GM12891 (cell line): ENCODE data around the gene PTPRN2.

Experiments used
- DNase-seq: peaks from one replicate; pipeline ENCODE4 v3.0.0; 2011; ENCODE audit warnings: low spot score; ENCODE audit not compliant: insufficient read length
- FAIRE-seq: peaks from 2 replicates; lab custom pipeline; 2011; peaks lifted over from hg19 to GRCh38; lab: Jason Lieb, UNC
- PAX5 ChIP-seq: IDR thresholded peaks from 2 replicates; pipeline ENCODE4 v1.6.1; 2011; ENCODE audit warnings: low read length, moderate library complexity, mild to moderate bottlenecking; ENCODE audit not compliant: insufficient read depth, severe bottlenecking
- POLR2A ChIP-seq: IDR thresholded peaks from 2 replicates; pipeline ENCODE4 v1.6.1; 2011; ENCODE audit warnings: low read depth, low read length, control low read depth
- POLR2AphosphoS5 ChIP-seq: IDR thresholded peaks from 2 replicates; pipeline ENCODE4 v1.6.1; 2011; ENCODE audit warnings: low read depth, low read length, control low read depth
- POU2F2 ChIP-seq: IDR thresholded peaks from 2 replicates; pipeline ENCODE4 v1.6.1; 2011; ENCODE audit warnings: low read depth, mild to moderate bottlenecking, control low read depth, low read length, moderate library complexity
- SPI1 ChIP-seq: IDR thresholded peaks from 2 replicates; pipeline ENCODE4 v1.6.1; 2011; ENCODE audit warnings: low read depth, low read length, control low read depth
- TAF1 ChIP-seq: IDR thresholded peaks from 2 replicates; pipeline ENCODE4 v1.6.1; 2011; ENCODE audit warnings: low read depth, low read length, control low read depth

Gene PTPRN2

DNA sequence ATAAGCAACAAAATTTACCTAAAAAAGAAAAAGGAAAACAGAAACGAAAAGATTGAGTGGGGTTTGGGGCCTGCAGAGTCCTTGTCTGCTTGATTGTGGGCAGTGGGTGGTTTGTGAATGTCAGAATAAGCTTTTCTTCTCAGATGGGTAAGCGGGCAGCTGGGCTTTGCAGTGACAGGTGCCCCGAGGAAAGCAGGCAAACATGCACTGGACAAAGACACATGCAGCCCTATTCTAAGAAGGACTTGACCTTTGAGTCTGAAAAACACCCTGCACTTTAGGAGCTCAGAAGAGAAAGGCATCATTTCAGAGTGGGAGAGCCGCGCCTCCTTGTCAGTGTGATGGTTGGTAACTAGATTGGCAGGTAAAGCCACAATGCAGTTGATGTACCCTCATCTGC, 562.7 kb downstream of the PTPRN2 start:
- TF ChIP-seq POU2F2 (no peak), SPI1 (no peak)
- FAIRE-seq (no peak), DNase-seq (no peak)

DNA sequence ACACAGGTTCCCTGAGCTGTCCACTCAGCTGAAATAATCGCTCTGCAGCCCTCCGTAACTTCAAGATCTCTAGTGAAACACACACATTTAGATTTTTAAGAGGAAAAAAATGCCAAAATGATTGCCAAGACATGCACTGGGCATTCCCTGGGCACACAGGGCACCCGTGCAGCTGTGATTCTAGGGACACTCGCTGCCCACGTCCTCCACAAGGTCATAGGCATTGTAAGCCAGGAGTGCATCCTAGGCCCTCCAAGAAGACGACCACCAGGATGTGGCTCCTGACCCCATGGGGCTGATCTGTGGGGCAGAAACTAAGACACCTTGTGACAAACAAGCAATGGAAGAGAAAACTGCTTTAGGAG, 563.3 kb downstream of the PTPRN2 start:
- TF ChIP-seq POU2F2 (no peak), PAX5 (no peak), POLR2A (no peak), SPI1 (no peak), POLR2AphosphoS5 (no peak), TAF1 (no peak)
- DNase-seq (no peak), FAIRE-seq (no peak)

DNA sequence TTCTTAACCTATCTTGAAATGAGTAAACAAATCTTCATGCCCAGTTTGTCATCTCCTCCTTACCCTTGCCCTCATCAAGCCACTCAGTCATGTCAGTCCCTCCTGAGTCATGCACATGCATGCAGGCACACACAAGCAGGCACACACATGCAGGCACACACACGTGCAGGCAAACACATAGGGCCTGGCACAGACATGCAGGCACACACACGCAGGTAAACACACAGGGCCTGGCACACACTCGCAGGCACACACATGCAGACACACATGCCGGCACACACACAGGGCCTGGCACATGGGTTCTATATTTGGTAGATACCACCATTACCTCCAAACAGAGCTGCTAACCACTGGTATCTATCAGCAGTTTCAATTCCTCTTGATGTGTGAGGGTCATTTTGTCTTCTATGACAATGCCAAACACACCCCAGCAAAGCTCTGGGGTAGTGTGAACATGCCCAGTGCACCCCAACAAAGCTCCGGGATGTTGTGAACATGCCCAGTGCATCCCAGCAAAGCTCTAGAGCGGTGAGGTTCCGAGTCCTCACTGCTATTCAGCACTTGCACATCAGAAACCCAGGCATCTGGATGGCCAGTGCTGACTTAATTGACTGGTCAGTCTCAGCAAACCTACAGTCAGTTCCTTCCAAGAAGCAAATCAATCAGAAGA, 563.8 kb downstream of the PTPRN2 start:
- TF ChIP-seq POLR2AphosphoS5 = no peak
- TF ChIP-seq TAF1 = no peak
- no peak for TF ChIP-seq SPI1
- TF ChIP-seq PAX5 = no peak
- no peak for TF ChIP-seq POLR2A
- no peak for TF ChIP-seq POU2F2
- FAIRE-seq = no peak
- no peak for DNase-seq

DNA sequence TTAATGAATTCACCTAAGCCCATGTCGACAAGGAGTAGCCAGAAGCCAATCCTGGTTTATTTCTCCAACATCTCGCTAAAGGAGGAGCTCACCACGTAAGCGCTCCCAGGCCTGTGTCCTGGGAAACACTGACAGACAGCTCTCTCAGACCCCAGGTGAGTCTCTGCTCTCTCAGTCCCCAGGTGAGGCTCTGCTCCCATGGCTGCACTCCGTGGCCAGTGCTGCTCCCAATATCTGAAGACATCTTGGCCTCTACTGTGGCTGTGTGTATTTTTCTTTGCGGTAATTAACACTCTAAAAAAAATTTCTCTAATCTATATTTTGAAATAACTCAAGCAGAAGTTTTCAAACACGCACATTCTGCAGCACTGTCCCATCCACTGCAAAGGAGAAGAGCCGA, 564.5 kb downstream of the PTPRN2 start:
- DNase-seq (no peak), FAIRE-seq (no peak)
- TF ChIP-seq TAF1 (no peak), PAX5 (no peak), POU2F2 (no peak), POLR2A (no peak), POLR2AphosphoS5 (no peak), SPI1 (no peak)

DNA sequence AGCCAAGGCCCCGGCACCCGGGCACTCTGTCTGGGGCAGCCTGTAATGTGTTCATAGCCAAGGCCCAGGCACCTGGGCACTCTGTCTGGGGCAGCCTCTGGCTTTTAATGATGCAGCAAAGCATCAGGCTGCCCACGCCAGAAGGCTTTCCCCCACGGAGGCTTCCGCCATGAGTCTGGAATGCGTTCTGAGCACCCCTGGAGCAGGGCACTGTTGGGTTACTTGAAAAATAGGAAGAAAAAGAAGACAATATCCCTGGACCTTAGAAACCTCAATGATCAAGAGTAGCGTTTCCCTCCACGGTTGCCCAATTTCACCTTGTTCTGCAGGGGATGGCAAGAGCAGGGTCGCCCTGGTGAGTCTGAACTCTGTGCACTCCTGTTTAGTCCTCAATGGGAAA, 565.0 kb downstream of the PTPRN2 start:
- TF ChIP-seq POLR2A = no peak
- no peak for TF ChIP-seq SPI1
- no peak for TF ChIP-seq PAX5
- no peak for TF ChIP-seq POLR2AphosphoS5
- no peak for TF ChIP-seq POU2F2
- TF ChIP-seq TAF1 = no peak
- FAIRE-seq (no peak), DNase-seq (no peak)

DNA sequence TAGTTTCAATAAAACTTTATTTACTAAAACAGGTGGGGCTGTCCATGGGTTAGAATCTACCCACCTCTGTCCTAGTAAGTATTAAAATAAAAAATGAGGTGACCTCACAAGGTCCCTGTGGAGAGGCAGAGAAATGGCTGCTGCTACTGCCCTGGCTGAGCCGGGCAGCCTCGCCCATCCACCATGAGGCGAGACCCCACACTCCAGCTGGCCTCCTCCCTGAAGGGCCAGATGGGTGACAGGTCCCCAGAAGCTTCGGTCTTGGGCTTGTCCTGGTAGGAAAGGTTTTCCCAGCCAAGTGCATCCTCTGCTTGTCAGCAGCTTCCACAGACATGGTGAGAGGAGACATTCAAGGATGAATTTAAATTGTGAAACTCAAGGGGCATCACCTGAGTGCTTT, 565.8 kb downstream of the PTPRN2 start:
- TF ChIP-seq TAF1 (no peak), POU2F2 (no peak), SPI1 (no peak)
- FAIRE-seq (no peak), DNase-seq (no peak)

DNA sequence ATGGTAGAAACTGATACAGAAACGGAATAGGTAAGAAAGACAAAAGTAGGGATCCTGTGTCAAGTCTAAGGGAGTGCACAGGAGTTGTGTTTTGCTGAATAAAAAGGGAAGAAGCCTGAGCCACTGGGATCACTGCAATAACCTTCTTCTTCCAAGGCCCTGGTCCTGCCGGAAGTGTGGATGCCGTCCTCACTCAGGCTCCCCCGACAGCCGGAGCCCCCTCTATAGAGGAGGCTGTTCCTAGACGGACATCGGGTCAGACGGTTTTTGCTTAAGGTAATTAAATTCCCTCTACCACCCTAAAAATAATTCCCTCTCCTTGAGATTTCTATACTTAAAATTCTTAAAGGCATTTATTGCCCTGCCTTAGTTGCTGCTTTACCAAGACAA, 566.9 kb downstream of the PTPRN2 start:
- DNase-seq = no peak
- FAIRE-seq = no peak
- no peak for TF ChIP-seq PAX5

DNA sequence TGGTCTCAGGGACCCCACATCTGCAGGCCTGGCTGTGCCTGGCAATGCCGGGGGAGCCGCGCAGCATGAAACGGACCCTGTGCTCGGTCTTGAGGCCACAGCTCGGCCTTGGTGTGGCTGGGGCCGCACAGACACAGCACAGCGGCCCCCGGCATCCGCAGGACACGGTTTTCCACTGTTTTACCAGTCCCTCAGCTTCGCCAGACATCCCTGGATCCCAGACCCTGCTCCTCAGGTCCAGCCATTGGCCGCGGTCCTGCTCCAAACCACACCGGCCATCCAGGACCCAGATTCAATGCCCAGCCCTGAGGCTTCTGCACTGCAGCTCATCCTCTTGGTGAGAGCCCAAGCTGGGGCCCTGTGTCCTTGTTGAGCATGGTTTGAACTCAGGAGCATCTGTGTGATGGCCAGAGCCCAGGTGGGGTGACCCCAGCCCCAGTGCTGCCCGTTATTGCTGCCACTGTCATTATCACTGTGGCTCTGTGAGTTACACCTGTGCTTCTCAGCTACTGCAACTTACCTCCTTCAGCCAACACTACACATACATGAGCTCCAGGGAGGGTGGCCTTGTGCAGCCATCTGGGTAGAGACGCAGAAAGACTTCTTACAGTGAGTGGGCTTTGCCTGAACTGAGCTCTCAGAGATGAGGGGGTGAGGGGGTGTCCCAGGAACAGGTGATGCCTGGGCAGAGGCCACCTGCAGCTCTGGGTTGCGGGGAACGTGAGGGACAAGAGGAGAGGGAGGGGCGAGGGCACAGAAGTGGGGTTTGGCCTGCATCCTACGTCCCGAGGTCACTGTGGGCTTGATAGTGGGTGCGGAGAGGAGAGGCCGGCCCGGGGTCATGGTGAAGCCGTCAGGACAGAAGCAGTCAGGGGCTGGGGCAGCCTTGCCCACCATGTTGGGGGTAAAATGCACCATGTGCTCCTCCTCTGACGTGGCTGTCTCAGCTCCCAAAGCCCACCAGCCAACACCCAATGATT, 567.6 kb downstream of the PTPRN2 start:
- TF ChIP-seq POLR2AphosphoS5 = no peak
- no peak for TF ChIP-seq SPI1
- TF ChIP-seq TAF1 = no peak
- TF ChIP-seq POU2F2 = no peak
- TF ChIP-seq POLR2A = no peak
- no peak for TF ChIP-seq PAX5
- DNase-seq (no peak), FAIRE-seq (no peak)

DNA sequence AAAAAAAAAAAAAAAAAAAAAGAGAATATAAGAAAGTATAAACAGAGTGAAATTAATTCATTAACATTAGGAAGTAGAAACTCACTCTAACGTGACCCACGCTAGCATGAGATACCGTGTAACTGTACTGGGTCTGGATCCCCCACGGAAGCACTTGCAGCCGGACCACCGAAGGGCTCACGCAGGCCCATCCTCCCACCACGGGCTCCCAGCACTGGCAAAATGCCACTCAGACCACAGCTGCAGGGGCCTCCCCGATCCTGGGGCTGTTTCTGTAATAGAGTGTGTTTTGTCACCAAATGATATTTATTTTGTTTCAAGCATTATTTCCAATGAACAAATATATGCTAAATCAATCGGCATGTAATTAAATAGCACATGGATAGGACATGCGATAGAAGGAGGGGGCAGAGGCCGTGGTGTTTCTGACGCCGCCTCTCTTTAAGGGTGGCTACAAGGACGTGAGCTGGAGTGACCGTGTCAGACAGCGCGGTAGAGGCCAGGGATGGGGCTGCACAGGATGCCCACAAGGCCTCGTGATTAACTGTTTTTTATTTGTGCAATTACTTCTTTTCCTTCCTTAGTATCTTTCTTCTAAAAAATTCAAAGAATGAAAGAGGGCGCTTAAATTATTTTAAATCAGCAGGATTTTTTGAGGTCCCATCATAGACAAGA, 568.5 kb downstream of the PTPRN2 start:
- TF ChIP-seq SPI1 (no peak), POLR2A (no peak), POU2F2 (no peak), POLR2AphosphoS5 (no peak), PAX5 (no peak), TAF1 (no peak)
- FAIRE-seq (no peak), DNase-seq (no peak)
